OCI-LY3 (cell line): ENCODE data around the gene ARSI.

Experiments used
- H2AFZ ChIP-seq: fragments of 200-600, 300-600 bp; shearing (Covaris generic); 2 replicates; pipeline ENCODE4 v1.6.0; 2014; ENCODE audit warnings: antibody characterized with exemption, low read depth, low read length
- H3K27ac ChIP-seq: fragments of 200-600, 300-600 bp; sonication (generic); 2 replicates; pipeline ENCODE4 v1.5.1; 2014; ENCODE audit warnings: mild to moderate bottlenecking, low read length, moderate library complexity, mixed read lengths
- H3K27me3 ChIP-seq: fragments of 200-600, 300-600 bp; sonication (generic); 2 replicates; pipeline ENCODE4 v1.6.1; 2014; ENCODE audit warnings: low read depth, low read length, mixed read lengths
- H3K36me3 ChIP-seq: fragments of 200-600, 300-600 bp; sonication (generic); replicated peaks from 2 replicates; pipeline ENCODE3; 2014; ENCODE audit warnings: low read depth, low read length, mixed read lengths
- H3K4me1 ChIP-seq: fragments of 300-600, 200-600 bp; sonication (generic); 2 replicates; pipeline ENCODE4 v1.6.1; 2014; ENCODE audit warnings: low read length, mixed read lengths
- H3K4me2 ChIP-seq: fragments of 200-600, 300-600 bp; sonication (generic); 2 replicates; pipeline ENCODE4 v1.6.1; 2014; ENCODE audit warnings: low read length, mixed read lengths
- H3K4me3 ChIP-seq: fragments of 300-600, 200-600 bp; sonication (generic); 2 replicates; pipeline ENCODE4 v1.5.1; 2014; ENCODE audit warnings: antibody characterized with exemption, mild to moderate bottlenecking, low read length, moderate library complexity
- H3K79me2 ChIP-seq: fragments of 300-600, 200-600 bp; shearing (Covaris generic); 2 replicates; pipeline ENCODE4 v1.6.1; 2014; ENCODE audit warnings: mild to moderate bottlenecking, low read length, mixed read lengths
- H3K9ac ChIP-seq: fragments of 300-600, 200-600 bp; shearing (Covaris generic); 2 replicates; pipeline ENCODE4 v1.6.0; 2014; ENCODE audit warnings: mild to moderate bottlenecking, low read length, moderate library complexity
- H3K9me3 ChIP-seq: fragments of 200-600, 300-600 bp; shearing (Covaris generic); 2 replicates; pipeline ENCODE4 v1.6.1; 2014; ENCODE audit warnings: low read length, mixed read lengths; ENCODE audit not compliant: insufficient read depth
- H4K20me1 ChIP-seq: fragments of 200-600, 300-600 bp; sonication (generic); 2 replicates; pipeline ENCODE4 v1.6.1; 2016; ENCODE audit warnings: low read length, mixed read lengths; ENCODE audit not compliant: insufficient read depth
- EZH2phosphoT487 ChIP-seq: fragments of 200-600 bp; shearing (Covaris generic); IDR thresholded peaks from 2 replicates; pipeline ENCODE4 v1.6.1; 2018; ENCODE audit warnings: antibody characterized with exemption, mixed run types, low read depth
- TF ChIP-seq, protein P1 (sequence below): fragments of 200-600, 300-600 bp; sonication (generic); IDR thresholded peaks from 2 replicates; pipeline ENCODE4 v1.5.1; 2014; ENCODE audit warnings: antibody characterized with exemption, low read length, low read depth

The ARSI gene

DNA sequence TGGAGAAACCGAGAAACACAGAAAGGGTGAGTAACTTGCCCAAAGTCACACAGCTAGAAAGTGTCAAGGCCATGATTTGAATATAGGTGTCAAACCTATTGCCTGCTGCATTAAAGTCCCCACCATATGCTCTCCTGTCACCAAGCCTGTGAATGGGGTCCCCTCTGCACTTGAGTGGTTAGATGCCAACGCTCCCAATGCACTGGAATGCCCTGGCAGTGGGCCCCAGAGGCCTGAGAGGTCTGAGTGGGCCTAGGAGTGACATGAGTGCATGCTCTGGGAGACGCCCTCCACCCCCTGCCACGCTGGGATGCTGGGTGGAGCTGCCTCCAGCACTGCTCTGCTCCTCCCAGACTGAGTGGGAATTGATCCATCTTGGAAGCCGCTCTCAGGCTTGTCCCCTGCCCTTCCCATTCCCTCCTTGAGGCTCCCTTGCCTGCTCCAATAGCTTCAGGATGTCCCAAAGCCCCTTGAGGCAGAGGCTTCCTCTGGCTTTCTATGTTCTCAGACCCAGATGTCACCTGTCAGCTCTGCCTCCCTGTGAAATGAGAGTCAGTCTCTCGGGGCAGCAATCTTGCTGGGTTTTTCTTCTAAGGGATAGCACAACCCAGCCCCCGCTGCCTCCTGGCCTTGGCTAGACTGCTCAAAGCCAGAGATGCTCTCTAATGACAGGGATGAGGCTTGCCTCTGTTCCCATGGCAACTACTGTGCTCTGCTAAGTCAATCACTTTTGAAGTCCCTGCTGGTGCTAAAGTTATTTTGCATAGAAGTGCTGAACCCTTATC lies 6.6 kb upstream of the ARSI start:
- Histone ChIP-seq H3K4me3 (no peak overlapping the region), H3K27ac (no peak overlapping the region), H3K27me3 (peaks cover 5% of the 10 kb centered on the region; the same call in 1 of the 2 replicates), H3K9ac (no peak overlapping the region), H4K20me1 (no peaks in the 10 kb centered on the region), H3K4me1 (no peaks in the 10 kb centered on the region), H3K9me3 (no peaks in the 10 kb centered on the region), H3K36me3 (no peaks in the 10 kb centered on the region), H2AFZ (no peak overlapping the region), H3K79me2 (no peaks in the 10 kb centered on the region), H3K4me2 (no peak overlapping the region)
- TF ChIP-seq, protein P1, sequence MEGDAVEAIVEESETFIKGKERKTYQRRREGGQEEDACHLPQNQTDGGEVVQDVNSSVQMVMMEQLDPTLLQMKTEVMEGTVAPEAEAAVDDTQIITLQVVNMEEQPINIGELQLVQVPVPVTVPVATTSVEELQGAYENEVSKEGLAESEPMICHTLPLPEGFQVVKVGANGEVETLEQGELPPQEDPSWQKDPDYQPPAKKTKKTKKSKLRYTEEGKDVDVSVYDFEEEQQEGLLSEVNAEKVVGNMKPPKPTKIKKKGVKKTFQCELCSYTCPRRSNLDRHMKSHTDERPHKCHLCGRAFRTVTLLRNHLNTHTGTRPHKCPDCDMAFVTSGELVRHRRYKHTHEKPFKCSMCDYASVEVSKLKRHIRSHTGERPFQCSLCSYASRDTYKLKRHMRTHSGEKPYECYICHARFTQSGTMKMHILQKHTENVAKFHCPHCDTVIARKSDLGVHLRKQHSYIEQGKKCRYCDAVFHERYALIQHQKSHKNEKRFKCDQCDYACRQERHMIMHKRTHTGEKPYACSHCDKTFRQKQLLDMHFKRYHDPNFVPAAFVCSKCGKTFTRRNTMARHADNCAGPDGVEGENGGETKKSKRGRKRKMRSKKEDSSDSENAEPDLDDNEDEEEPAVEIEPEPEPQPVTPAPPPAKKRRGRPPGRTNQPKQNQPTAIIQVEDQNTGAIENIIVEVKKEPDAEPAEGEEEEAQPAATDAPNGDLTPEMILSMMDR: no peak
- no peak for TF ChIP-seq EZH2phosphoT487

DNA sequence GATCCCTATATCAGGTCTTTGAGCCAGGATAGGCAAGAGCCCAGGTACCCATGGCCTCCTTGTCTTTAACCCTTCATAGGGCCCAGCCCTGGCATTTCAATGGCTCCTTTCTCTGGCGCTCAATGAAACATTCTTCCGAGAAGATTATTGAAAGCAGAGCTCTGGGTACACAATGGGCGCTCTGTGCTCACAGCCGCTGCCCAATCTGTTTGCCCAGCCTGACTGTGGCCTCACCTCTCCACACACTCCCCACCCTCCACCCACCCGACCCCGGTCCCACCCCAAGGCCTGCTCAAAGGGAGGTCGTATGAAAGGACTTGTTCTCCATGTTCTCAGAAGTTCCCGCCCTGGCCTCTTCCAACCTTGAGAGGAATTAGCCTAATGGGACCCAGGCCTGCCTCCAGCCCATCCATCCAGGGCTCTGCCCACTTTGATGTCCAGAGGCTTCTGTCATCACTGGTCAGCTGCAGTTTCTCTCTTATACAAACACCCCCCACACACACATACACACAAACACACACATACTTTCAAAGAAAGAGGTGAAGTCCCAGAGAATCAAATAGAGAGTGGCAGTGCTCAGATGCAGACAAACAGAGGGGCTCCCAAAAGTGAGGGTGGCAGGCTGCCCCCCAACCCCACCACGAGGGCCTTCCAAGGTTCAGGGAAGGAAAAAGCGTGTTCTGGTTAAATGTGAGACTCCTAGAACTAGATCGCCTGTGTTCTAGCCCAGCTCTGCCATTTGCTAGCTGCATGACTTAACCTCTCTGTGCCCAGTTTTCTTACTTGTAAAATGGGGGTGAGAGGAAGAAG lies 5.1 kb upstream of the ARSI start:
- Histone ChIP-seq H3K27ac (no peak overlapping the region), H3K79me2 (no peaks in the 10 kb centered on the region), H3K4me3 (no peak overlapping the region), H3K9ac (no peak overlapping the region), H3K36me3 (no peaks in the 10 kb centered on the region), H3K4me2 (no peak overlapping the region), H3K4me1 (no peaks in the 10 kb centered on the region), H3K9me3 (no peaks in the 10 kb centered on the region), H3K27me3 (peaks cover 5% of the 10 kb centered on the region; the same call in 1 of the 2 replicates), H2AFZ (no peak overlapping the region), H4K20me1 (no peaks in the 10 kb centered on the region)
- TF ChIP-seq, protein P1: no peak
- no peak for TF ChIP-seq EZH2phosphoT487

DNA sequence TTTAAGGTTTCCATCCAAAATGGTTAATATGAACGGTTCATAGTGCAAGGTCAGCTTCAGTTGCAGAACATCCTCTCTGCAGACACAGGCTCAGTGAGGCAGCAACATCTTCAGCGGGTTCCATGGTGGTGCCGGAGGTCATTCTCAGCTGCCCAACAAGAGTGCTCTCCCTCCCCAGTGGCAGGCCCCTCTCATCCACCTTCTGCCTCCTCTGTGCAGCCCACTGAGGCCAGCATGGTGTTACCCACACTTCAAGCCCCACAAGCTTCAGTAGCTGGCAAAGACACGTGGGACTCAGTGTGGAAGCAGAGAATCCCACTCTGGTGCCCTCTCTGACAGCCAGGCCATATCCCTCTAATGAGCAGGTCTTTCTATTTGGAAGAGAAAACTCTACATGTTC lies 4.1 kb upstream of the ARSI start:
- Histone ChIP-seq H4K20me1 (no peaks in the 10 kb centered on the region), H3K9me3 (no peaks in the 10 kb centered on the region), H3K27me3 (peaks cover 5% of the 10 kb centered on the region; the same call in 1 of the 2 replicates), H3K4me2 (no peak overlapping the region), H2AFZ (no peak overlapping the region), H3K4me3 (no peak overlapping the region), H3K4me1 (no peaks in the 10 kb centered on the region), H3K79me2 (no peaks in the 10 kb centered on the region), H3K9ac (no peak overlapping the region), H3K36me3 (no peaks in the 10 kb centered on the region), H3K27ac (no peak overlapping the region)
- TF ChIP-seq, protein P1: no peak
- no peak for TF ChIP-seq EZH2phosphoT487

DNA sequence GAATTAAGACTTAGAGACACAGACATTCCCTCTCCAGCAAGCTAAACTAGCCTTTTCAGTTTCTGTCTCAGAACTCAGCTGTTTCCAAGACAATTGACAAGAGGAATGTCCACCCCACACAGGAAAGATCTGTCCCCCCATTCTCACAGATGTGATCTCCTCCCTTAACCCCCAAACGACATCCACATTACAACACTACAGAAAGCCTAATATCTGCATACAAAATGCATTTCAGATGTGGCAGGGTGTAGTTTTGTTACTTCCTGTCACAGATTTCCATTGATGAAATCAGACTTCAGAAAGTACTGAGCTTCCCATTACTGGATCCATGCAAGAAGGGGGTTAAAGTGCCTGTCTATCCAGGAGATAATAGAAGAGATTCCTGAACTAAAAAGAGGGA lies 2.9 kb upstream of the ARSI start:
- Histone ChIP-seq H3K4me1 (no peaks in the 10 kb centered on the region), H3K27ac (no peak overlapping the region)

More for the DNA sequence above, 2.9 kb upstream of the ARSI start:
- no peak overlapping the region for H2AFZ ChIP-seq
- TF ChIP-seq EZH2phosphoT487: no peak
- TF ChIP-seq, protein P1: no peak
- H3K27me3 ChIP-seq: peaks cover 2% of the 10 kb centered on the region; the same call in 1 of the 2 replicates
- no peak overlapping the region for H3K4me2 ChIP-seq
- H3K4me3 ChIP-seq: no peak overlapping the region
- H3K9me3 ChIP-seq: no peaks in the 10 kb centered on the region
- H4K20me1 ChIP-seq: no peaks in the 10 kb centered on the region
- H3K79me2 ChIP-seq: no peaks in the 10 kb centered on the region
- H3K9ac ChIP-seq: no peak overlapping the region
- no peaks in the 10 kb centered on the region for H3K36me3 ChIP-seq
